ENCODE measurements around the gene WDR1.

- TF ChIP-seq EZH2 (IDR thresholded peaks at IDR 0.05) (no peak), FOXP2 (optimal IDR thresholded peaks at IDR 0.05; ENCODE audit: control extremely low read depth, extremely low read length, insufficient read depth) (no peak), POLR2AphosphoS5 (IDR thresholded peaks at IDR 0.05; ENCODE audit: borderline replicate concordance, low read depth, low read length) (no peak)
Observed at GRCh38 chr4:10161146-10161545, 44.5 kb upstream of the WDR1 start.
